GM12892 (cell line): ENCODE measurements around the gene PHF10.

Experiments
- POLR2A ChIP-seq: IDR thresholded peaks from 2 replicates; pipeline ENCODE4 v1.6.1; 2011; ENCODE audit warnings: low read depth, low read length, control low read depth
- POLR2AphosphoS5 ChIP-seq: IDR thresholded peaks from 2 replicates; pipeline ENCODE4 v1.6.1; 2011; ENCODE audit warnings: low read depth, low read length, control low read depth

GRCh38 chr6:169656546-169657283, 67.6 kb downstream of the PHF10 start:
- TF ChIP-seq POLR2A (no peak), POLR2AphosphoS5 (no peak)
